Activated CD4-positive, alpha-beta T cell treated with anti-CD3 and anti-CD28 coated beads, Interleukin-2, amount 50 U/mL, for 48 hours (primary cell): ENCODE measurements around the gene NPY.
"Not testable (repeated sequence)": the region's sequence is repeated elsewhere in the genome, so short reads cannot be mapped to it uniquely, and the experiment has no call there.

Experiments used
- DNase-seq, 2 experiments: peaks; one replicate each; pipeline ENCODE4 v3.0.0-alpha.2; 2020

The NPY gene

GRCh38 chr7:24283897-24284698 is at the start of gene NPY:
NPY (plus strand) TSS chr7:24284190; CDS start chr7:24285241, 1,051 bp downstream.
- DNase-seq: peak in 1 of 2 experiments; percentile 23

GRCh38 chr7:24239260-24239659 is 44.7 kb upstream of the NPY start:
- no peak for DNase-seq

GRCh38 chr7:24241206-24241605 is 42.8 kb upstream of the NPY start:
- no peak for DNase-seq

- no peak for DNase-seq
Observed at GRCh38 chr7:24244554-24244953, 39.4 kb upstream of the NPY start.

GRCh38 chr7:24245362-24245761 is 38.6 kb upstream of the NPY start:
- DNase-seq: no peak

- no peak for DNase-seq
Observed at GRCh38 chr7:24249266-24249665, 34.7 kb upstream of the NPY start.

GRCh38 chr7:24251568-24251967 is 32.4 kb upstream of the NPY start:
- DNase-seq: no peak

GRCh38 chr7:24255139-24255538 is 28.9 kb upstream of the NPY start:
- DNase-seq: peak in 1 of 2 experiments; percentile 21

GRCh38 chr7:24258324-24258723 is 25.7 kb upstream of the NPY start:
- not testable (repeated sequence) for DNase-seq

- DNase-seq: no peak
Observed at GRCh38 chr7:24271938-24272337, 12.1 kb upstream of the NPY start.

GRCh38 chr7:24279512-24279911 is 4.5 kb upstream of the NPY start:
- no peak for DNase-seq

- DNase-seq: peak in 1 of 2 experiments; percentile 9
Observed at GRCh38 chr7:24283554-24283896, 465 bp upstream of the NPY start.

- DNase-seq: peak in 1 of 2 experiments; percentile 5
Observed at GRCh38 chr7:24284699-24285506, 913 bp downstream of the NPY start.

GRCh38 chr7:24290004-24290641 is 6.1 kb downstream of the NPY start:
- DNase-seq: peak; percentile 48 to 69

GRCh38 chr7:24291271-24291670 is 7.3 kb downstream of the NPY start:
- DNase-seq: no peak

- DNase-seq: no peak
Observed at GRCh38 chr7:24297362-24297761, 13.4 kb downstream of the NPY start.

- DNase-seq: no peak
Observed at GRCh38 chr7:24298696-24299095, 14.7 kb downstream of the NPY start.

GRCh38 chr7:24299192-24299591 is 15.2 kb downstream of the NPY start:
- no peak for DNase-seq

- DNase-seq: no peak
Observed at GRCh38 chr7:24301703-24302102, 17.7 kb downstream of the NPY start.

GRCh38 chr7:24304494-24305095 is 20.6 kb downstream of the NPY start:
- DNase-seq: no peak

- DNase-seq: no peak
Observed at GRCh38 chr7:24307326-24307725, 23.3 kb downstream of the NPY start.

- no peak for DNase-seq
Observed at GRCh38 chr7:24312588-24312987, 28.6 kb downstream of the NPY start.

- no peak for DNase-seq
Observed at GRCh38 chr7:24313777-24314176, 29.8 kb downstream of the NPY start.
